HCT116 (cell line): Measurements from ENCODE around the gene FERMT2.

Source experiments
- CEBPB ChIP-seq: IDR thresholded peaks from 2 replicates; pipeline ENCODE4 v1.6.1; 2012; ENCODE audit warnings: low read depth
- EZH2 ChIP-seq: fragments of 200-600 bp; sonication (generic); IDR thresholded peaks from 2 replicates; pipeline ENCODE4 v1.6.1; 2017; ENCODE audit warnings: antibody characterized with exemption, mixed run types
- POLR2A ChIP-seq: IDR thresholded peaks from 2 replicates; pipeline ENCODE4 v1.7.0; 2011; ENCODE audit warnings: borderline replicate concordance; ENCODE audit not compliant: insufficient read depth, insufficient read length; ENCODE audit errors: extremely low read depth
- SRF ChIP-seq: IDR thresholded peaks from 2 replicates; pipeline ENCODE4 v1.6.1; 2012; ENCODE audit warnings: low read depth
- YY1 ChIP-seq: IDR thresholded peaks from 2 replicates; pipeline ENCODE4 v1.6.1; 2011; ENCODE audit warnings: low read length, low read depth, moderate library complexity, mild to moderate bottlenecking; ENCODE audit not compliant: insufficient replicate concordance; ENCODE audit errors: extremely low read depth
- ZBTB33 ChIP-seq: IDR thresholded peaks from 2 replicates; pipeline ENCODE4 v1.6.1; 2011; ENCODE audit warnings: mild to moderate bottlenecking, low read length, moderate library complexity; ENCODE audit not compliant: insufficient replicate concordance; ENCODE audit errors: extremely low read depth
- TF ChIP-seq, protein P1 (sequence below), 3 experiments: fragments of 200-600 bp in 1 of 3; sonication (generic) in 1 of 3; IDR thresholded peaks in 2 of 3; conservative IDR thresholded peaks in 1 of 3; 2 replicates each; pipeline ENCODE4 v1.5.1; 2012 to 2017; ENCODE audit warnings: low read depth in 2 of 3, low read length in 2 of 3, antibody characterized with exemption in 1 of 3, borderline replicate concordance in 1 of 3, control low read depth in 1 of 3, mild to moderate bottlenecking in 1 of 3, mixed read lengths in 1 of 3, mixed run types in 1 of 3, moderate library complexity in 1 of 3; ENCODE audit not compliant: insufficient read depth in 1 of 3

DNA sequence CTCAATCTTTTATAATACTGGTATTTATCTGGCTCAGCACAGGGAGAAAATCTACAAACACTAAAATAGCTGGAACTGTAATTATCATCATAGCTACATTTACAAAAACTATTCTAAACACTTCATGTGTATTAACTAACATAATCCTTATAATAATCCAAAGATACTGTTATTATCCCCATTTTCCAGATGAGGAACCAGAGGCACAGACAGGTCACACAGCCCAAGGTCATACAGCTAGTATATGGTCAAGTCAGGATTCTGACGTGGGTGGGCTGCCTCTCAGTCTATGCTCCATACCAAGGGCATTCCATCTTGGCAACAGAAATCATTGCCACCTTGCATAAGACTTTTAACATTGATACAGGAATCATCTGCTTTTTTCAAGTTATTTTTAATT is 11.4 kb downstream of the FERMT2 start:
- TF ChIP-seq POLR2A, result no peak
- TF ChIP-seq SRF, result no peak
- TF ChIP-seq, protein P1, sequence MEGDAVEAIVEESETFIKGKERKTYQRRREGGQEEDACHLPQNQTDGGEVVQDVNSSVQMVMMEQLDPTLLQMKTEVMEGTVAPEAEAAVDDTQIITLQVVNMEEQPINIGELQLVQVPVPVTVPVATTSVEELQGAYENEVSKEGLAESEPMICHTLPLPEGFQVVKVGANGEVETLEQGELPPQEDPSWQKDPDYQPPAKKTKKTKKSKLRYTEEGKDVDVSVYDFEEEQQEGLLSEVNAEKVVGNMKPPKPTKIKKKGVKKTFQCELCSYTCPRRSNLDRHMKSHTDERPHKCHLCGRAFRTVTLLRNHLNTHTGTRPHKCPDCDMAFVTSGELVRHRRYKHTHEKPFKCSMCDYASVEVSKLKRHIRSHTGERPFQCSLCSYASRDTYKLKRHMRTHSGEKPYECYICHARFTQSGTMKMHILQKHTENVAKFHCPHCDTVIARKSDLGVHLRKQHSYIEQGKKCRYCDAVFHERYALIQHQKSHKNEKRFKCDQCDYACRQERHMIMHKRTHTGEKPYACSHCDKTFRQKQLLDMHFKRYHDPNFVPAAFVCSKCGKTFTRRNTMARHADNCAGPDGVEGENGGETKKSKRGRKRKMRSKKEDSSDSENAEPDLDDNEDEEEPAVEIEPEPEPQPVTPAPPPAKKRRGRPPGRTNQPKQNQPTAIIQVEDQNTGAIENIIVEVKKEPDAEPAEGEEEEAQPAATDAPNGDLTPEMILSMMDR (IDR thresholded peaks at IDR 0.05 in 2 of 3, conservative IDR thresholded peaks at IDR 0.05 in 1 of 3; ENCODE audit: borderline replicate concordance in 1 of 3, insufficient read depth in 1 of 3, low read depth in 2 of 3, low read length in 2 of 3), result no peak
- TF ChIP-seq CEBPB, result no peak
- no peak for TF ChIP-seq EZH2
- no peak for TF ChIP-seq YY1
- TF ChIP-seq ZBTB33, result no peak
